ENCODE data around the gene EDN1. TPM values are rescaled to one million over a fixed set of nuclear protein-coding genes. Genes with fewer than 3 reads are reported as not detected.

Gene EDN1
- total RNA-seq, 2 donors from 2014 or later: 15.6 to 20.4 TPM

DNA sequence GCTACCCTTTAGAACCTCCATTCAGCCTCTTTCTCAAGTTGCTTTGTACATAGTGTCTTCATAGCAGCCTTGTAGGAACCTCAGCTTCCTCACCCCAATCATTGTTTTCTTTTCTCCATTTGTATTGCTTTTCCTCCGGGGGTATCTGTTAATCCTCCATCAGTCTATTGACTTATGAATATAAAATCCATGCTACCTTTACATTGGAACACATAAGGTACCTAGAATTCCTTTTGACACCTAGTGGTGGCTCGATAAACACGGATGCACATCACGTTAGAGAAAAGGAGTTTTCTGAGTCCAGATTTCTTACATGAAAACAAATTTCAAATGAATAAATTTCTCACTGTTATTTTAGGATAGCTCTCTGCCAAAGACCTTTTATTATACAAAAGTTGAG lies 6.3 kb upstream of the EDN1 start:
- intact Hi-C loops (cut with DNase I): no loop called here
- Histone ChIP-seq H3K4me3 (no peak overlapping the region), H3K9me3 (no peaks in the 10 kb centered on the region), H3K27ac (no peak overlapping the region), H3K27me3 (replicated peaks; ENCODE audit: insufficient read depth) (no peaks in the 10 kb centered on the region), H3K36me3 (no peaks in the 10 kb centered on the region), H3K4me1 (replicated peaks) (no peaks in the 10 kb centered on the region)
- no peak for DNase-seq (ENCODE audit: low spot score)
- TF ChIP-seq, protein P1, sequence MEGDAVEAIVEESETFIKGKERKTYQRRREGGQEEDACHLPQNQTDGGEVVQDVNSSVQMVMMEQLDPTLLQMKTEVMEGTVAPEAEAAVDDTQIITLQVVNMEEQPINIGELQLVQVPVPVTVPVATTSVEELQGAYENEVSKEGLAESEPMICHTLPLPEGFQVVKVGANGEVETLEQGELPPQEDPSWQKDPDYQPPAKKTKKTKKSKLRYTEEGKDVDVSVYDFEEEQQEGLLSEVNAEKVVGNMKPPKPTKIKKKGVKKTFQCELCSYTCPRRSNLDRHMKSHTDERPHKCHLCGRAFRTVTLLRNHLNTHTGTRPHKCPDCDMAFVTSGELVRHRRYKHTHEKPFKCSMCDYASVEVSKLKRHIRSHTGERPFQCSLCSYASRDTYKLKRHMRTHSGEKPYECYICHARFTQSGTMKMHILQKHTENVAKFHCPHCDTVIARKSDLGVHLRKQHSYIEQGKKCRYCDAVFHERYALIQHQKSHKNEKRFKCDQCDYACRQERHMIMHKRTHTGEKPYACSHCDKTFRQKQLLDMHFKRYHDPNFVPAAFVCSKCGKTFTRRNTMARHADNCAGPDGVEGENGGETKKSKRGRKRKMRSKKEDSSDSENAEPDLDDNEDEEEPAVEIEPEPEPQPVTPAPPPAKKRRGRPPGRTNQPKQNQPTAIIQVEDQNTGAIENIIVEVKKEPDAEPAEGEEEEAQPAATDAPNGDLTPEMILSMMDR (IDR thresholded peaks at IDR 0.05): no peak
- no peak for TF ChIP-seq POLR2A (IDR thresholded peaks at IDR 0.05)
- no peak for TF ChIP-seq POLR2AphosphoS5 (IDR thresholded peaks at IDR 0.05)
- WGBS: 65% methylated on average over 4 of the region's 4 CpGs

DNA sequence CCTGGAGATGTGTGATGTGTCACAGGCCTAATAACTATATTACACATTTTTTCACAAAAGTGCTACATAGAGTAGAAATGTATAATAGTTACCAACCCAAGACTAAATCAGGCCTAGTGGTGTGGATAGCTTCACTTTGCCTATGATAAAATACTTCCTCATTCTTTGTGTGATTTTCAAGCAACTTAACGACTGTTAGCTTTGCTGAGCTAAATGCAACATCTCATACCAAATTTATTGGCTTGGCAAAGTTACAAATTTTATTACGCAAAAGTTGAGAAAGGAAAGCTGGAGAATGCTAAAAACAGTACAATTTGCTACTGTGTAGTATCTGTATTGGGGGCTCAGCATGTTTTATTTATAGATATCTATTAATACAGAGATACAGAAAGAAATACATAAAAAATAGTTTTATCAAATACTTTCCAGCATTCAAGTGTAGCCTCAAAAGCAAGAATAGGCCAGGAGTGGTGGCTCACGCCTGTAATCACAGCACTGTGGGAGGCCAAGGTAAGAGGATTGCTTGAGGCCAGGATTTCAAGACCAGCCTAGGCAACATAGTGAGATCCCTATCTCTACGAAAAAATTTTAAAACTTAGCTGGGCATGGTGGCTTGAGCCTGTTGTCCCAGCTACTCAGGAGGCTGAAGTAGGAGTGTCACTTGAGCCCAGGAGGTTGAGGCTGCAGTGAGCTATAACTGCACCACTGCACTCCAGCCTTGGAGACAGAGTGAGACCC lies 3.6 kb upstream of the EDN1 start:
- H3K27me3 ChIP-seq (replicated peaks; ENCODE audit: insufficient read depth): no peaks in the 10 kb centered on the region
- peak overlapping the region; percentile 66 to 74 for H3K27ac ChIP-seq
- 44% methylated on average over 4 of the region's 4 CpGs for WGBS
- no peaks in the 10 kb centered on the region for H3K9me3 ChIP-seq
- H3K4me3 ChIP-seq: no peak overlapping the region
- intact Hi-C loops (cut with DNase I): no loop called here
- no peaks in the 10 kb centered on the region for H3K4me1 ChIP-seq (replicated peaks)
- TF ChIP-seq POLR2AphosphoS5 (IDR thresholded peaks at IDR 0.05): peak; percentile 85
- TF ChIP-seq, protein P1 (IDR thresholded peaks at IDR 0.05): no peak
- no peaks in the 10 kb centered on the region for H3K36me3 ChIP-seq
- peak; percentile 29 for DNase-seq (ENCODE audit: low spot score)

DNA sequence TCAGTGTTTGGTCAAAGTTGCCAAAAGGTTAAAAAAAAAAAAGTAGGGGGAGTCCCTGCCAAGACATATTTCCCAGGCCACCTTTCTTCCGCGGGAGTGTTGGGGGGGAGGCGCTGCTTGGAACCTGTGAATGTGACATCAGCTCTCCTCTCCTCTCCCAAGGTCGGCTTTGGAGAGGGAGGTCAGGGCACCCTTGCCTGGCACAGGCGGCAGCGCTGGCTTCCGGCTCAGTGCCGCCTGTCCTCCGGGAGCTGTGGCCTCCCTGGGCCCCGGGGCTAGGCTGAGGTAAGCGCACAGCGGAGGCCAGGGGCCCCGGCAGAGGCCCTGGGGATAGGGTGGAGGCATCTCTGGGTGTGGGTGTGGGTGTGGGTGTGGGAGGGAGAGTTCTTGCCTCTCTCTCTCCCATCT lies 1.9 kb upstream of the EDN1 start:
- Histone ChIP-seq H3K9me3 (no peaks in the 10 kb centered on the region), H3K4me3 (peak overlapping the region; percentile 12 to 15), H3K27ac (peak overlapping the region; percentile 66 to 74), H3K27me3 (replicated peaks; ENCODE audit: insufficient read depth) (no peaks in the 10 kb centered on the region), H3K4me1 (replicated peaks) (no peaks in the 10 kb centered on the region), H3K36me3 (no peaks in the 10 kb centered on the region)
- whole genome bisulfite sequencing: 45% methylated on average over 13 of the region's 13 CpGs
- peak; percentile 41 for DNase-seq (ENCODE audit: low spot score)
- intact Hi-C loops (cut with DNase I): loop anchor here (2.0 kb wide), 1 partner anchor 317 kb away; no protein-coding TSS in a partner anchor
- TF ChIP-seq POLR2A (IDR thresholded peaks at IDR 0.05) (no peak), POLR2AphosphoS5 (IDR thresholded peaks at IDR 0.05) (no peak)
- TF ChIP-seq, protein P1 (IDR thresholded peaks at IDR 0.05): no peak

DNA sequence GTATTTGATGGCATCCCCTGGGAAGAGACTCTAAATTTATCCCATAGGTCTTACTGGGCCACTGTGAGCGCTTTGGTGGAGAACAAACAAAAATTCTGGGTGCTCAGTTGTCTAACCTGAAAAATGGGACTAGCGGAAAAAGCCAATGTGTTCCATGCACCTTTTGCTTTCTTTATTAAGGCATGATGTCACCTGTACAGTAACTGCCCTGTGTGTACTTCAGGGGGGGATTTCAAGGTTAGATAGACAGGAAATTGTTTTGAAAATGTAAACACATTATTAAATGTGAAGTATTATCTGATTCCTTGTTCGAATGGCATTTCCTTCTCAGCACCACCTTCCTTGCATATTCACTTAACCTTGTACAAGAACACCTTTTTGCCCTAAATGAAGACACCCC lies 1.2 kb upstream of the EDN1 start:
- TF ChIP-seq POLR2A (IDR thresholded peaks at IDR 0.05): no peak
- Histone ChIP-seq H3K9me3 (no peaks in the 10 kb centered on the region), H3K27ac (peak overlapping the region; percentile 66 to 74), H3K27me3 (replicated peaks; ENCODE audit: insufficient read depth) (no peaks in the 10 kb centered on the region), H3K4me3 (no peak overlapping the region), H3K4me1 (replicated peaks) (no peaks in the 10 kb centered on the region), H3K36me3 (no peaks in the 10 kb centered on the region)
- WGBS: 67% methylated on average over 3 of the region's 3 CpGs
- DNase-seq (ENCODE audit: low spot score): no peak
- intact Hi-C loops (cut with DNase I): loop anchor here (2.0 kb wide), 1 partner anchor 316 kb away; no protein-coding TSS in a partner anchor

DNA sequence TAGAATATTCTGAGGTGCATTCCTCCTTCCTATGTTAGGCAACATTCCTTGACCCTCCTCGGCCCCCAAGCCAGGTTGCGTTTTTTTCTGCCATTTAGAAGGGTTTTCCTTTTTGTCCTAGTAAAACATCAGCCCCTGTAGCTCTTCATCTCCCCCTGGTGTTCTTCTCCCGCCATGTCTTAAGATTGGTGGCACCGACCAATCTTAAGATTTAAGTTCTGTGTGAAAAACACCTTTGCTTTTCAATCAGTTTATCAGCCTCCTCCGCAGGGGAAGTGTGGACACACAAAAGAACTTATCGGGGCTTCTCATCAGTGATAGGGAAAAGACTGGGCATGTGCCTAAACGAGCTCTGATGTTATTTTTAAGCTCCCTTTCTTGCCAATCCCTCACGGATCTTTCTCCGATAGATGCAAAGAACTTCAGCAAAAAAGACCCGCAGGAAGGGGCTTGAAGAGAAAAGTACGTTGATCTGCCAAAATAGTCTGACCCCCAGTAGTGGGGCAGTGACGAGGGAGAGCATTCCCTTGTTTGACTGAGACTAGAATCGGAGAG lies 719 bp upstream of the EDN1 start:
- H3K4me3 ChIP-seq: peak overlapping the region; percentile 28 to 30
- no peaks in the 10 kb centered on the region for H3K36me3 ChIP-seq
- DNase-seq (ENCODE audit: low spot score): peak; percentile 62
- WGBS: 2% methylated on average over 13 of the region's 13 CpGs
- TF ChIP-seq POLR2AphosphoS5 (IDR thresholded peaks at IDR 0.05) (peak; percentile 12), POLR2A (IDR thresholded peaks at IDR 0.05) (no peak)
- TF ChIP-seq, protein P1 (IDR thresholded peaks at IDR 0.05): peak; percentile 55 to 83 (median 66)
- no peaks in the 10 kb centered on the region for H3K27me3 ChIP-seq (replicated peaks; ENCODE audit: insufficient read depth)
- H3K9me3 ChIP-seq: no peaks in the 10 kb centered on the region
- H3K4me1 ChIP-seq (replicated peaks): no peaks in the 10 kb centered on the region
- intact Hi-C loops (cut with DNase I): loop anchor here (2.0 kb wide), 1 partner anchor 315 kb away; no protein-coding TSS in a partner anchor
- H3K27ac ChIP-seq: peak overlapping the region; percentile 59 to 66
